HEK293T (cell line): Measurements from ENCODE around the gene BMF.

Experiments used
- CTCF ChIA-PET: fragments of 350-600 bp; formaldehyde crosslinking; extraction: SDS; loops from one replicate; lab custom pipeline; 2021; ENCODE audit warnings: antibody characterized with exemption, inconsistent platforms; lab: Yijun Ruan, JAX
- POLR2A ChIA-PET: fragments of 350-600 bp; formaldehyde crosslinking; extraction: SDS; loops from one replicate; lab custom pipeline; 2020; ENCODE audit warnings: antibody characterized with exemption, inconsistent platforms; lab: Yijun Ruan, JAX
- DNase-seq: peaks from one replicate; pipeline ENCODE4 v3.0.0; 2012; ENCODE audit warnings: mixed read lengths; ENCODE audit errors: extremely low spot score
- ARNT ChIP-seq: fragments of 450-650 bp; IDR thresholded peaks from 2 replicates; pipeline ENCODE4 v1.6.1; 2017; ENCODE audit warnings: mild to moderate bottlenecking
- BHLHE40 ChIP-seq: fragments of 450-650 bp; IDR thresholded peaks from 2 replicates; pipeline ENCODE4 v1.6.1; 2016; ENCODE audit warnings: mild to moderate bottlenecking, moderate library complexity, borderline replicate concordance
- CTBP1 ChIP-seq: fragments of 450-650 bp; IDR thresholded peaks from 2 replicates; pipeline ENCODE4 v1.6.1; 2016; ENCODE audit warnings: borderline replicate concordance
- ELF4 ChIP-seq: fragments of 450-650 bp; IDR thresholded peaks from 2 replicates; pipeline ENCODE4 v1.6.1; 2017; ENCODE audit warnings: antibody characterized with exemption
- FOXA1 ChIP-seq: fragments of 450-650 bp; IDR thresholded peaks from 2 replicates; pipeline ENCODE4 v1.6.1; 2016; ENCODE audit warnings: mild to moderate bottlenecking
- FOXK2 ChIP-seq: fragments of 450-650 bp; IDR thresholded peaks from 2 replicates; pipeline ENCODE4 v1.6.1; 2016; ENCODE audit warnings: mild to moderate bottlenecking
- FOXM1 ChIP-seq: fragments of 450-650 bp; IDR thresholded peaks from 2 replicates; pipeline ENCODE4 v1.6.1; 2017; ENCODE audit warnings: mild to moderate bottlenecking, borderline replicate concordance
- HDGF ChIP-seq: fragments of 450-650 bp; IDR thresholded peaks from 2 replicates; pipeline ENCODE4 v1.6.1; 2017; ENCODE audit warnings: antibody characterized with exemption, borderline replicate concordance
- L3MBTL2 ChIP-seq: fragments of 450-650 bp; conservative IDR thresholded peaks from 2 replicates; pipeline ENCODE4 v1.6.1; 2016; ENCODE audit warnings: mild to moderate bottlenecking
- LEF1 ChIP-seq: fragments of 450-650 bp; IDR thresholded peaks from 2 replicates; pipeline ENCODE4 v1.6.1; 2017; ENCODE audit warnings: mild to moderate bottlenecking, borderline replicate concordance
- NFRKB ChIP-seq: fragments of 450-650 bp; IDR thresholded peaks from 2 replicates; pipeline ENCODE4 v1.6.1; 2016; ENCODE audit warnings: mild to moderate bottlenecking, moderate library complexity
- SP1 ChIP-seq: fragments of 450-650 bp; IDR thresholded peaks from 2 replicates; pipeline ENCODE4 v1.6.1; 2017
- SUZ12 ChIP-seq: fragments of 450-650 bp; IDR thresholded peaks from 2 replicates; pipeline ENCODE4 v1.6.1; 2016; ENCODE audit warnings: mild to moderate bottlenecking
- TARDBP ChIP-seq: fragments of 450-650 bp; IDR thresholded peaks from 2 replicates; pipeline ENCODE4 v1.6.1; 2016
- ZNF384 ChIP-seq: fragments of 450-650 bp; IDR thresholded peaks from 2 replicates; pipeline ENCODE4 v1.6.1; 2016
- TF ChIP-seq, protein P1 (sequence below): fragments of 450-650 bp; IDR thresholded peaks from 2 replicates; pipeline ENCODE4 v1.6.1; 2016

BMF gene

GRCh38 chr15:40045572-40046217 lies 63.0 kb downstream of the BMF start:
- CTCF ChIA-PET = interaction anchor here (0.8 to 4.1 kb wide), 9 partner anchors 36 to 229 kb away, joined by 3 to 34 read pairs (median 4); partner anchors contain the start of genes BMF and BUB1B
- TF ChIP-seq FOXA1 (no peak), ELF4 (no peak), CTBP1 (no peak), ARNT (no peak), TARDBP (no peak), FOXK2 (no peak), ZNF384 (no peak), L3MBTL2 (no peak), LEF1 (no peak)
- TF ChIP-seq, protein P1, sequence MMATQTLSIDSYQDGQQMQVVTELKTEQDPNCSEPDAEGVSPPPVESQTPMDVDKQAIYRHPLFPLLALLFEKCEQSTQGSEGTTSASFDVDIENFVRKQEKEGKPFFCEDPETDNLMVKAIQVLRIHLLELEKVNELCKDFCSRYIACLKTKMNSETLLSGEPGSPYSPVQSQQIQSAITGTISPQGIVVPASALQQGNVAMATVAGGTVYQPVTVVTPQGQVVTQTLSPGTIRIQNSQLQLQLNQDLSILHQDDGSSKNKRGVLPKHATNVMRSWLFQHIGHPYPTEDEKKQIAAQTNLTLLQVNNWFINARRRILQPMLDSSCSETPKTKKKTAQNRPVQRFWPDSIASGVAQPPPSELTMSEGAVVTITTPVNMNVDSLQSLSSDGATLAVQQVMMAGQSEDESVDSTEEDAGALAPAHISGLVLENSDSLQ = no peak
- POLR2A ChIA-PET = interaction anchor here (1.0 to 2.5 kb wide), 3 partner anchors 31 to 61 kb away, joined by 3 to 7 read pairs (median 4); no protein-coding TSS in a partner anchor
- no peak for DNase-seq

DNA sequence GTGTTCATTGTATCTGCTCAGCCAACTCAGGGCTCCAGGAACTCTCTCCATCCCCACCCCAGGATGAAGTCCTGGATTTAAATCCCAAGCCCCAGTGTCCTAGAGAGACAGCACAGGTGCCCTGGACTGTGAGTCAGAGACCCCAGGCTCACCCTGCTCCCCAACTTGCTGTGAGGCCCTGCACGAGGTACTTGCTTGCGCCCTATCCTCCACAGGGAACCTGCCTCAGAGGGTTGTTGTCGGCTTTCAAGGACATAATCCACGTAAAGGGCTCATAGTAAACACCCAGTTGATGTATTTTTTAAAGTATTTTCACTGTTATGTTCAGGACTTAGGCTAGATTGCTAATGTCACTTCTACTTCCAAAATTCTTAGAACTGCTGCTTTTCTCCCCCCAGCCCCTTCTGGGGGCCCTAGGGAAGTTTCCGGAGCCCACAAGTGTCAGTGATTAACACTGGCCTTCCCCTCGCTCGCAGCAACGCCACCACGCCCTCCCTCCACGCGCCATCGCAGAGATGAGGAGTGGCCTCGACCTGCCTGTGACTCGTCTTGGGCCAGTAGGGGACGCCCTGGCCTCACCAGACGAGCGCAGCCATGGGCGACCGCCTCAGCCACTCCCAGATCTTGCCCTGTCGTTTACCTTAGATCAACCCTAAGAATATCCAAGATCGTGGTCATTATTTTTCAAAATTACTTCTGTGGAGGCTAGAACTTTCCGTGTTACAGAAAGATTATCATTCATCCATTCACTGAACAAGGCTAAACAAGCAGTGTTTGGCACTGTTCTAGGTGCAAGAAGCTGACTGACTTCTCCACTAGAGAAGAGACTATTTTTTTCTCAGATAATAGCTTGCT lies 63.7 kb downstream of the BMF start:
- TF ChIP-seq L3MBTL2 (no peak), SP1 (no peak), HDGF (no peak), TARDBP (no peak), LEF1 (no peak), FOXA1 (no peak), FOXM1 (no peak), NFRKB (no peak), CTBP1 (no peak), ARNT (no peak), BHLHE40 (no peak), ZNF384 (no peak), SUZ12 (no peak), ELF4 (no peak), FOXK2 (no peak)
- ChIA-PET CTCF (interaction anchor here (0.8 to 4.1 kb wide), 10 partner anchors 25 to 230 kb away, joined by 3 to 34 read pairs (median 4); partner anchors contain the start of genes BMF and BUB1B), POLR2A (interaction anchor here (1.0 to 2.5 kb wide), 3 partner anchors 32 to 62 kb away, joined by 3 to 7 read pairs (median 4); no protein-coding TSS in a partner anchor)
- peak; percentile 75 for DNase-seq

GRCh38 chr15:40043927-40044716 lies 64.6 kb downstream of the BMF start:
- ChIA-PET POLR2A (interaction anchor here (0.8 kb wide), 1 partner anchor 62 kb away, joined by 3 read pairs; no protein-coding TSS in a partner anchor), CTCF (interaction anchor here (1.0 kb wide), 1 partner anchor 26 kb away, joined by 4 read pairs; no protein-coding TSS in a partner anchor)
- DNase-seq = no peak
- TF ChIP-seq FOXA1 = no peak
- no peak for TF ChIP-seq SP1
- no peak for TF ChIP-seq ELF4
- TF ChIP-seq TARDBP = no peak
- TF ChIP-seq FOXM1 = no peak
- TF ChIP-seq CTBP1 = no peak
- TF ChIP-seq FOXK2 = no peak

GRCh38 chr15:40042791-40043320 lies 65.8 kb downstream of the BMF start:
- ChIA-PET CTCF (no interaction called here), POLR2A (no interaction called here)
- no peak for DNase-seq
- no peak for TF ChIP-seq FOXK2
- TF ChIP-seq ZNF384 = no peak
- no peak for TF ChIP-seq BHLHE40
- TF ChIP-seq FOXA1 = no peak
- TF ChIP-seq CTBP1 = no peak
- no peak for TF ChIP-seq ARNT
- no peak for TF ChIP-seq LEF1
- TF ChIP-seq, protein P1 = no peak
- no peak for TF ChIP-seq TARDBP
- no peak for TF ChIP-seq SUZ12
- TF ChIP-seq NFRKB = no peak
- no peak for TF ChIP-seq L3MBTL2
- TF ChIP-seq HDGF = no peak
- no peak for TF ChIP-seq ELF4
- TF ChIP-seq FOXM1 = no peak
- TF ChIP-seq SP1 = no peak

DNA sequence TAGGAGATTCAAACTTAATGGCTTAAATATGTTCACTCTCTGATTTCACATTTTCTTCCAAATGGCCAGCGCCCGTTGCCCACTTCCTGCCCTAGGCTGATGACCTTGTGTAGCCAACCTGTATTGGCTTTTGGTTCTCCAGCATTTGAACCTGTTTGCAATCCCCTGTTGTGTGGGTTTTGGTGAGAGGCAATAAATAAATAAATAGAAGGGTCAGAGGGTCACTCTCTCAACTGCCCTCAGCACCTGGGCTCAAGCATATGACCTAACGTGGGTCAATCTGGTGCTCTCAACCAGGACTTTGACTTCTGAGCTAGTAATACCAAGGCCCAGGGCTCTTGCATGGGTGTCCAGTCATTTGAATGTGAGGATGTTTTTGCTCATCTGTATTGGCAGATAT lies 67.9 kb downstream of the BMF start:
- ChIA-PET CTCF (no interaction called here), POLR2A (interaction anchor here (1.0 kb wide), 1 partner anchor 50 kb away, joined by 3 read pairs; no protein-coding TSS in a partner anchor)
- DNase-seq = no peak
- TF ChIP-seq FOXA1 (no peak), TARDBP (no peak), ZNF384 (no peak), LEF1 (no peak), HDGF (no peak), ARNT (no peak), NFRKB (no peak), SUZ12 (no peak), FOXM1 (no peak)

DNA sequence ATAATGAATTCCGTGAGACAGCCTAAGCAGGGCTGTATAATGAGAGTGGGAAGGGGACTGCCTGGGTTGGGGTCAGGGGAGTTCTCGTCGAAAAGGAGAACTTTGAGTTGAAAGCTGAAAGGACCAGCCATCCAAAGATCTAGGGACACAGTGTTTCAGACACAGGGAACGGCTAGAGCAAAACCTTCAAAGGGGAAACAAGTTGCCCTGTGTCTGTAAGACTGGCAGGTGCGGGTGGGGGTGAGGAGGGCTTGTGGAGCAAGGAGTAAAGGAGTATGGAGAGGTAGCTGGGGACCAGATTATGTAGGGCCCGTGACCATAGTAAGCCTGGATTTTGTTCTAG lies 68.4 kb downstream of the BMF start:
- ChIA-PET CTCF (no interaction called here), POLR2A (interaction anchor here (0.9 to 1.2 kb wide), 4 partner anchors 50 to 240 kb away, joined by 3 to 4 read pairs (median 3); partner anchors contain the start of gene PAK6)
- no peak for TF ChIP-seq ZNF384
- no peak for TF ChIP-seq ELF4
- no peak for TF ChIP-seq FOXK2
- no peak for TF ChIP-seq SP1
- DNase-seq = no peak
